Measurements from ENCODE around the gene BMP2K. TPM values are rescaled to one million over a fixed set of nuclear protein-coding genes. Genes with fewer than 3 reads are reported as not detected.

The BMP2K gene
- total and polyA plus RNA-seq, 2 of the 8 experiments (the other 6 are each of a cell fraction or from before 2014, with no cell fraction given) = 15.6 to 24.1 TPM

- TF ChIP-seq CTCF (IDR thresholded peaks at IDR 0.05; ENCODE audit: control extremely low read depth in 1 of 3, insufficient read depth in 1 of 3, low read depth in 1 of 3, low read length in 3 of 3) (no peak), CHD1 (IDR thresholded peaks at IDR 0.05; ENCODE audit: low read depth, low read length) (no peak), SIRT6 (IDR thresholded peaks at IDR 0.05; ENCODE audit: low read length) (no peak), POU5F1 (IDR thresholded peaks at IDR 0.05; ENCODE audit: low read depth, low read length) (no peak), CTBP2 (IDR thresholded peaks at IDR 0.05; ENCODE audit: borderline replicate concordance, insufficient read depth, insufficient read length, low read length) (no peak), EGR1 (IDR thresholded peaks at IDR 0.05; ENCODE audit: borderline replicate concordance, low read depth, low read length) (no peak), USF2 (IDR thresholded peaks at IDR 0.05; ENCODE audit: low read length) (no peak), KDM5A (IDR thresholded peaks at IDR 0.05; ENCODE audit: low read length) (no peak)
These were observed 23.1 kb upstream of the BMP2K start (continued) for GRCh38 chr4:78753091-78753490.
